ENCODE results near the gene ARHGAP45.
"Not testable (repeated sequence)": the region's sequence is repeated elsewhere in the genome, so short reads cannot be mapped to it uniquely, and the experiment has no call there.

Gene ARHGAP45

GRCh38 chr19:1105008-1105872 lies 38.3 kb downstream of the ARHGAP45 start:
- DNase-seq = peak; percentile 53

DNA sequence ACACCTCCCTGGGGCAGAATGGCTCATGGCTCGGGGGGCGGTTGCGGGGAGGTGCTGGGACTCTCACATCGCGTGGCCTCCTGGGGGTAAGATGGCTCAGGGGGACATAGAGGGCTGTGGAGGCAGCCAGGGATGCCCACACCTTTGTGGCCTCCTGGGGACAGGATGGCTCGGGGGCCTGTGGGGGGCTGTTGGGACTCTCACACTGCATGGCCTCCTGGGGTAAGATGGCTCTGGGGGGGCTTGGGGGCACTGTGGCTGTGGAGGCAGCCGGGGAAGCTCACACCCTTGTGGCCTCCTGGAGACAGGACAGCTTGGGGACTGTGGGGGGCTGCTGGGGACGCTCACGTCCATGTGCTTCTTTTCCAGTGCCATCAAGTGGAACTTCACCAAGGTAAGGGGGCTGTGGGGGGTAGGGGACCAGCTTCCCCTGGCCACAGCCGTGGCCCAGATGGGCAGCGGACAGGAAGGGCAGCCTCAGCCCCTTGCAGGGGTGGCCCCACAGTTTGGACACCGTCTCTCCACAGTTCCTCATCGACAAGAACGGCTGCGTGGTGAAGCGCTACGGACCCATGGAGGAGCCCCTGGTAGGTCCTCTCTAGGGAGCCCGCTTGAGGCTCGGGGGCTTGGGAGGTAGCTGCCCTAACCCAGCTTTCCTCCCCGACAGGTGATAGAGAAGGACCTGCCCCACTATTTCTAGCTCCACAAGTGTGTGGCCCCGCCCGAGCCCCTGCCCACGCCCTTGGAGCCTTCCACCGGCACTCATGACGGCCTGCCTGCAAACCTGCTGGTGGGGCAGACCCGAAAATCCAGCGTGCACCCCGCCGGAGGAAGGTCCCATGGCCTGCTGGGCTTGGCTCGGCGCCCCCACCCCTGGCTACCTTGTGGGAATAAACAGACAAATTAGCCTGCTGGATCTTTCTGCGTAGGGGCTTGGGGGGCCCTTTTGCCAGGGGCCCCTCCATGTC lies 39.2 kb downstream of the ARHGAP45 start:
- DNase-seq = no peak

DNA sequence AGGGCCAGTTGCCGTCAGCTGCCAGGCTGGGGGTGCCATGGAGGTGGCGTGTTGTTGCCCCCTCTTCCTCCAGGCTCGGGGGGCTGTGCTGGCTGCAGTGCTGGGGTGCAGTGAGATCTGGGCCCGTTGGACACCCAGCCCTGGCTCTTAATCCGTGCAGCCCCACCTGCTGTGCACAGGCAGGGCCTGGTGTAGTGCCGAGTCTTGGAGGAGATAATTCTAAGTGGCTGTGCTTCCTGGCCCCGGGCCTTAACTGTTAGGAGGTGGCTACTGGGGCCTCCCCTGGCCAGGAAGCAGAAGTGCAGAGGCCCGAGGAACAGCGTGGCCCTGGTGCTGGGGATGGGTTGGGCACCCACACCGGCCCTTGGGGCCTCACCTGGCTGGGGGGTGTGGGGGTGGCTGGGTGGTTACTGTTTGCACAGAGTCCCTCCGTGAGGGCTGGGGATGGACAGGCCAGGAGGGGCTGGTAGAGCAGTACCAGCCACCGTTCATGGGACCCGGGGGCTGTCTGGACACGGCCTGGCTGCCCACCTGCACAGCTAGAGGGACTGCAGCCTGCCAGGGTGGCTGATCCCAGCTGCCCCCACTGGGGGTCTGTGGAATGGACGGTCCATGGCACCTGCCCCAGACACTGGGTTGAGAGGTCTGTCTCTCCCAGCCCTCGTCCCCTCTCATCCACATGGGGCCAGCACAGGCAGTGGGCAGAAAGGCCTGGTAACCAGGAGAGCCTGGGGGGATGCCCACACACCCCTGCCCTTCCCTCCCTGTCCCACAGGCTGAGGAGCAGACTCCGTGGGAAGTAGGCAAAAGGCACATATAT lies 40.1 kb downstream of the ARHGAP45 start:
- DNase-seq = peak; percentile 55

- no peak for DNase-seq
Measured at GRCh38 chr19:1107661-1108261, 40.8 kb downstream of the ARHGAP45 start.

DNA sequence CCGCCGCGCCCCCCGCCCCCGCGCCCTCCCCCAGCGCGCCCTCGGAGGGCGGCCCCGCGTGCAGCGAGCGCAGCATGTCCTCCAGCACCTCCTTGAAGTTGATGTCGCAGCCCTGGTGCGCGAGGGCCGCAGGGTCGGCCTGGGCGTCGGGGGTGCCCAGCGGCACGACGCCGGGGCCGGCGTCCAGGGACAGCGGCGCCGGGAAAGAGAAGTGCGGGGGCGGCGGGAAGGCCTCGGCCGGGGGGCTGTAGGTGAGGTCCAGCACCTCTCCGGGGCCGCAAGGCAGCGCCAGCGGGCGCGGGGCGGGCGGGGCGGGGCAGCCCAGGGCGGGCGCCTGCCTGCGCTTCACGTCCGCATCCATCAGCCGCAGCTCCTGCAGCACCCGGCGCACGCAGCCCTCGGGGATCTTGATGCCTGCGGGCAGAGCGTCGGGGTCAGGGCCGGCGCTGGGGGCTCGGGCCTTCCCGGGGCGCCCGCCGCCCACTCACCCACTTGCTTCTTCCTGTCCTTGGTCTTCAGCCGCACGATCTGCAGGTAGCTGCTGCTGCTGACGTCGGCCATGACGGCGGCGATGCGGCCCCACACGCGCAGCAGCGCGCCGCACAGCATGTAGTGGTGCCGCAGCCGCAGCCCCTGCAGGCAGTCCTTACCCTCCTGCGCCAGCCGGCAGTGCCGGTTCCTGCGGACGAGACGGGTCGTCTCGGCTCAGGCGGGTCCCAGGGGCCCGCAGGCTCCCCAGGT lies 41.5 kb downstream of the ARHGAP45 start:
- no peak for DNase-seq

DNA sequence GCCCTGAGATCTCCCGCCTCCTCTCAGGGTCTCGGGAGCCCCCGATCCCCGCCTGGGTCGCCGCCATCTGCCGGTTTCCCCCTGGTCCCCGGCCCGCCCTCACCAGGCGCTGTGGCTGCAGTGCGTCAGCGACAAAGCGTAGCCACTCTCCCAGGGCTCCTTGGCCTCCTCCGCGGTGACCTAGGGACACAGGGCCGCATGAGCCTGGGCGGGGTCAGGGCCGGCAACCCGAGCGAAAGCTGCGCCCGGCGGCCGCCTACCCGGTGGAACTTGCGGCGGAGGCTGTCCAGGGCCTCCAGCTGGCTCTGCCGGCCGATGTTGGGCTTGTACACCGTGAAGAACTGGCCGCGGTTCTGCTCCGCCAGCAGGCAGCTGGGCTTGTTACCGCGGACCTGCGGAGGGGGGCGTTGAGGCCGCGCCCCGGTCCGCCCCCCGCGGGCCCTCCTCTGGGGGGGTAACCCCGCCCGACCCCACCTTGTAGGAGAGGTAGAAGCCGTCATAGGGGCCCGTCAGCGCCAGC lies 42.1 kb downstream of the ARHGAP45 start:
- no peak for DNase-seq

GRCh38 chr19:1109697-1110671 lies 43.0 kb downstream of the ARHGAP45 start:
- no peak for DNase-seq

- no peak for DNase-seq
Measured at GRCh38 chr19:1110809-1111640, 44.1 kb downstream of the ARHGAP45 start.

DNA sequence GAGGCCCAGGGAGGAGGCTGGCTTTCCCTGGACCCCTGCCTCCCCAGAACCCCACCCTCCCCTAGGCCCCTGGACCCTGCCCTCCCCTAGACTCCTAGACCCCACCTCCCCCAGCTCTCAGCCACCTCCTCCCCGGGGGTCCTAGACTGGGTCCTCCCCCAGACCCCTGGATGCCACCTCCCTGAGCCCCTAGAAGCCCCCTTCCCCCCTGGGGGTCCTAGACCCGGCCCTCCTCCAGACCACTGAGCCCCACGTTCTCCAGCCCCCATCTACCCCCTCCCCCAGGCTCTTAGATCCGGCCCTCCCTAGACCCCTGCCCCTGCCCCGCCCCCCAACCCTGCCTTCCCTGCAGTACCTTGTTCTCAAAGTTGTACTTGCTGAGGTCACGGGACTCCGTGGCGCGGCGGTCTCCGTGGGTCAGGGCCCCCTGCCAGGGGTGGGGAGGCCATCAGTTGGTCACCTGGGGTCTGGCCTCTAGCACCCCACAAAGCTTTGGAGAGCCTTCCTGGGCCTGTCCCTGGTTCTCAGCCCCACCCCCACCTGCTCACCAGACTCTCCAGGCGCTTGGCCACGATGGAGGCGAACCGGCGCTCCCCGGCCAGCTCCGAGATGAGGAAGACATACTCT lies 44.8 kb downstream of the ARHGAP45 start:
- no peak for DNase-seq

DNA sequence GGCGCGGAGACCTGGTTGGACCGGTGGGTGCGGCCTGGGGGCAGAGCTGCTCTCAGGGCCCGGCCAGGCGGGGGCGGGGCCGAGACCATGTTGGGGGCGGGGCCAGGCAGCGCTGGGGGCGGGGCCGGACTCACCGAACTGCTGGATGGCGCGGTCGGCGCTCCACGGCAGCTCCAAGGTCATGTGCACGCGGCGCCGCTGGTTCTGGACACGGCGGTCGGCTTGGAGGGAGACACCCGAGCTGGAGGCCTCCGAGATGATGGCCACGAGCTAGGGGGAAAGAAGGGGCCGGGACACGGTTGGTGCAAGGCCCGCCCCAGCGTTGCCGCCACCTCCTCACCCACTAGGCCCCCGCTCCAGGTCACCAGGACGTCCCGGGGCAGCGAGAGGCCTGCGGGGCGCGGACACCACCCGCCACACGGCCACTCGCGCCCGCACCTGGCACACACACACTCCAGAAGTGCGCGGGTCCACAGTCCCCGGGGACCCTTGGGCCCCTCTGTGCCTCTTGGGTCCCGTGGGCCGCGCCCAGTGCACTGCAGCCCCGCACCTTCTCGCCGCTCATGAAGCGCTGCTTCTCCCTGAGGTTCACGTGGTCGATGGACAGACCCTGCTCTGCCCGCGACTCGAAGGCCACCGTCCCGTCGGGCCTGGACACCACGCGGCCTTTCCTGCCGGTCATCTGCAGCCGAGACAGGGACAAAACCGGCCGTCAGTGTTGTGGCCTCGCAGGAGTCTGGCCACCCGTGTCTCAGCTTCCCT lies 45.5 kb downstream of the ARHGAP45 start:
- no peak for DNase-seq

- DNase-seq = peak; percentile 90
Measured at GRCh38 chr19:1113030-1113985, 46.3 kb downstream of the ARHGAP45 start.

- DNase-seq = no peak
Measured at GRCh38 chr19:1113986-1114483, 47.1 kb downstream of the ARHGAP45 start.

DNA sequence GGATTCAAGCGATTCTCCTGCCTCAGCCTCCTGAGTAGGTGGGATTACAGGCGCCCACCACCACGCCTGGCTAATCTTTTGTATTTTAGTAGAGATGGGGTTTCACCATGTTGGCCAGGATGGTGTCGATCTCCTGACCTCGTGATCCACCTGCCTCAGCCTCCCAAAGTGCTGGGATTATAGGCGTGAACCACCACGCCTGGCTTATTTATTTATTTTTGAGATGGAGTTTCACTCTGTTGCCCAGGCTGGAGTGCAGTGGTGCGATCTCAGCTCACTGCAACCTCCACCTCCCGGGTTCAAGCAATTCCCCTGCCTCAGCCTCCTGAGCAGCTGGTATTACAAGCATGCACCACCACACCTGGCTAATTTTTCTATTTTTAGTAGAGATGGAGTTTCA lies 47.8 kb downstream of the ARHGAP45 start:
- DNase-seq = not testable (repeated sequence)

DNA sequence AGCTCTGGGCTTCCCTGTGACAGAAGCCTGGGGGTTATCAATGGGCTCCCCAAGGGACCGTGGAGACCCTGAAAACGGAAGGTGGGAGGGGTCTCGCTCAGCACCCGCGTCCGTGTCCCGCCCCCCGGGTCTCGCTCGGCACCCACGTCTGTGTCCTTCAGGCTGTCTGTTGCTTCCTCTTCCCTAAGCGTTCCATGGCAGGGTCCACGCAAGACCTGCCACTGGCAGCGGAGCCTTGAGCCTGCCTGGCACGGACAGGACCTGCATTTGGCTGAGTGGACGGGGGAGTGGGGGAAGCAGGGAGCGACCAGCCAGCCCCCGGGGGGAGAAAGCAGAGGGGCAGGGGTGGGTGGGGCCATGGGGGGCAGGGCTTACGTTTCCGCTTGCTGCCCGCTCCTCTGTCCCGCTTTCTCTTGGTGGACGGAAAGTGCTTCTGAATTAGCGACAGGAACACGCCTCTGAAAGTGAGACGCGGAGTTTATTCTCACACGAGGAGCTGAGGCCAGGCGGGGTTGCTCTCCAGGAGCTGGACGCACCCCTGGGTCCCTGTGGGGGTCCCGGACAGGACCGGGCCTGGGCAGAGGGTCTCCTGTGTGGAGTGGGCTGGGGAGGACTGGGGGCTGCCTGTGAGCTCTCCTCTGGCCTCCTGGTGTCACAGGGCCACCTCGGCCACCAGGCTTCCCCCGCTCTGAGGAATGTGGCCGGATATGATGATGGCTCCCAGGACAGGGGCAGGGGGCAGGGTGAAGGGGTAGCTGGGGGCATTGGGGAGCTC lies 48.9 kb downstream of the ARHGAP45 start:
- no peak for DNase-seq

GRCh38 chr19:1116726-1117581 lies 50.0 kb downstream of the ARHGAP45 start:
- DNase-seq = no peak

All from EL (cell line).